HepG2 (cell line): Measurements from ENCODE around the gene CEBPG. TPM values are rescaled to one million over a fixed set of nuclear protein-coding genes. Genes with fewer than 3 reads are reported as not detected.

Experiments
- CBX2 ChIP-seq, 2 experiments: fragments of 200-600 bp in 1 of 2; sonication (generic); formaldehyde crosslinking in 1 of 2; IDR thresholded peaks; 2 replicates each; pipeline versions ENCODE4 v1.7.0 to v1.8.1; 2018 to 2022; ENCODE audit warnings: low read depth in 2 of 2, low read length in 1 of 2, mild to moderate bottlenecking in 1 of 2, missing genetic modification reagents in 1 of 2
- E2F2 ChIP-seq: sonication (generic); formaldehyde crosslinking; IDR thresholded peaks from 2 replicates; pipeline ENCODE4 v1.4.0; 2020; ENCODE audit warnings: missing genetic modification reagents, borderline replicate concordance
- HOXA3 ChIP-seq: sonication (generic); formaldehyde crosslinking; IDR thresholded peaks from 2 replicates; pipeline ENCODE4 v1.5.0; 2020; ENCODE audit warnings: missing genetic modification reagents
- IRF1 ChIP-seq: sonication (generic); formaldehyde crosslinking; IDR thresholded peaks from 2 replicates; pipeline ENCODE4 v1.4.0; 2020; ENCODE audit warnings: low read depth, mild to moderate bottlenecking, missing genetic modification reagents
- KLF9 ChIP-seq: IDR thresholded peaks from 2 replicates; pipeline ENCODE4 v1.6.1; 2016; ENCODE audit warnings: low read depth
- MED1 ChIP-seq: sonication (generic); formaldehyde crosslinking; IDR thresholded peaks from 2 replicates; pipeline ENCODE4 v1.4.0; 2020; ENCODE audit warnings: missing genetic modification reagents
- MEF2D ChIP-seq: sonication (generic); formaldehyde crosslinking; IDR thresholded peaks from 2 replicates; pipeline ENCODE4 v1.5.1; 2020; ENCODE audit warnings: mild to moderate bottlenecking, missing genetic modification reagents
- REST ChIP-seq, 2 experiments: IDR thresholded peaks; 2 replicates each; pipeline ENCODE4 v1.6.1; 2011 to 2012; ENCODE audit warnings: low read length in 2 of 2, borderline replicate concordance in 1 of 2, low read depth in 1 of 2, mild to moderate bottlenecking in 1 of 2, moderate library complexity in 1 of 2
- SAP130 ChIP-seq: IDR thresholded peaks from 2 replicates; pipeline ENCODE4 v1.6.1; 2016; ENCODE audit warnings: low read depth
- ZNF280B ChIP-seq: sonication (generic); formaldehyde crosslinking; IDR thresholded peaks from 2 replicates; pipeline ENCODE4 v1.5.0; 2020; ENCODE audit warnings: missing genetic modification reagents, mild to moderate bottlenecking, borderline replicate concordance
- ZNF30 ChIP-seq: sonication (generic); formaldehyde crosslinking; IDR thresholded peaks from 2 replicates; pipeline ENCODE4 v1.5.0; 2020; ENCODE audit warnings: mild to moderate bottlenecking, missing genetic modification reagents
- ZNF468 ChIP-seq: sonication (generic); formaldehyde crosslinking; IDR thresholded peaks from 2 replicates; pipeline ENCODE4 v1.8.0; 2022; ENCODE audit warnings: mild to moderate bottlenecking, moderate library complexity, missing genetic modification reagents
- ZNF556 ChIP-seq: sonication (generic); formaldehyde crosslinking; IDR thresholded peaks from 2 replicates; pipeline ENCODE4 v1.4.0; 2020; ENCODE audit warnings: mild to moderate bottlenecking, missing genetic modification reagents, borderline replicate concordance
- ZNF616 ChIP-seq: sonication (generic); formaldehyde crosslinking; IDR thresholded peaks from 2 replicates; pipeline ENCODE4 v1.5.0; 2020; ENCODE audit warnings: low read depth, mild to moderate bottlenecking, missing genetic modification reagents
- ZNF660 ChIP-seq: sonication (generic); formaldehyde crosslinking; IDR thresholded peaks from 2 replicates; pipeline ENCODE4 v1.5.1; 2020; ENCODE audit warnings: mild to moderate bottlenecking, low read depth, missing genetic modification reagents, borderline replicate concordance
- ZXDC ChIP-seq: sonication (generic); formaldehyde crosslinking; IDR thresholded peaks from 2 replicates; pipeline ENCODE4 v1.5.0; 2020; ENCODE audit warnings: mild to moderate bottlenecking, missing genetic modification reagents
- polyA plus RNA-seq, 8 experiments: library from polyadenylated mRNA; depleted of rRNA in 3 of 8; stranded (reverse) in 7 of 8; unstranded in 1 of 8; fragments of >200 nt; fragmentation: Illumina TruSeq in 4 of 8; extraction: Trizol in 4 of 8; gene quantifications; 2 replicates each; pipeline versions ENCODE4 v1.2.1 to v1.2.3, GENCODE V29; 2011 to 2016; ENCODE audit warnings: low read depth in 4 of 8, missing spikeins in 1 of 8, mixed read lengths in 1 of 8; ENCODE audit not compliant: insufficient read depth in 1 of 8
- total RNA-seq, 5 experiments: library from RNA; depleted of rRNA; stranded (reverse); fragments of >200 nt; fragmentation: Illumina TruSeq; extraction: Trizol; gene quantifications; 2 replicates each; pipeline ENCODE4 v1.2.3, GENCODE V29; 2016; ENCODE audit warnings: low read depth in 1 of 5

CEBPG gene
- total and polyA plus RNA-seq, 2 of the 13 experiments (the other 11 are each of a cell fraction or from before 2014, with no cell fraction given), result 25.7 to 34.3 TPM

- TF ChIP-seq REST (IDR thresholded peaks at IDR 0.05; ENCODE audit: borderline replicate concordance in 1 of 2, low read depth in 1 of 2, low read length in 2 of 2) (no peak), KLF9 (peak; percentile 94; the same call in 1 of the 2 replicates), E2F2 (peak; percentile 99; the same call in 1 of the 2 replicates), ZNF30 (CRISPR knock-in tag) (peak; percentile 100), MED1 (CRISPR knock-in tag) (peak; percentile 97), ZNF556 (peak; percentile 94), ZXDC (CRISPR knock-in tag) (peak; percentile 99), SAP130 (CRISPR knock-in tag) (peak; percentile 93), CBX2 (IDR thresholded peaks at IDR 0.05; ENCODE audit: low read depth, low read length) (no peak), CBX2 (CRISPR knock-in tag; IDR thresholded peaks at IDR 0.05; ENCODE audit: low read depth) (peak; percentile 48; the same call in 1 of the 2 replicates), IRF1 (CRISPR knock-in tag) (peak; percentile 98), ZNF616 (CRISPR knock-in tag) (peak; percentile 98), ZNF280B (CRISPR knock-in tag) (peak; percentile 100), ZNF468 (peak; percentile 98; the same call in 1 of the 2 replicates), HOXA3 (CRISPR knock-in tag) (peak; percentile 98), MEF2D (CRISPR knock-in tag) (peak; percentile 96), ZNF660 (CRISPR knock-in tag) (peak; percentile 85; the same call in 1 of the 2 replicates)
Measured at GRCh38 chr19:33392341-33393285, 19.1 kb downstream of the CEBPG start (continued).
